GM19324 (cell line): Measurements from ENCODE around the gene RAB31.

Source experiments
- ATAC-seq: cut with Tn5 transposase; IDR thresholded peaks from one replicate; pipeline ENCODE4 v1.9.1; 2021; ENCODE audit warnings: mild to moderate bottlenecking, moderate library complexity; ENCODE audit not compliant: unreplicated experiment, low FRiP score

The RAB31 gene

GRCh38 chr18:9690418-9691188, 17.5 kb upstream of the RAB31 start:
- ATAC-seq = no peak

- ATAC-seq = no peak
Observed at GRCh38 chr18:9691235-9691634, 16.9 kb upstream of the RAB31 start.

- no peak for ATAC-seq
Observed at GRCh38 chr18:9694174-9694573, 13.9 kb upstream of the RAB31 start.

- ATAC-seq = no peak
Observed at GRCh38 chr18:9694952-9695495, 13.1 kb upstream of the RAB31 start.

GRCh38 chr18:9695605-9696004, 12.5 kb upstream of the RAB31 start:
- ATAC-seq = no peak

GRCh38 chr18:9696112-9696511, 12.0 kb upstream of the RAB31 start:
- no peak for ATAC-seq

GRCh38 chr18:9696701-9697100, 11.4 kb upstream of the RAB31 start:
- no peak for ATAC-seq

GRCh38 chr18:9697121-9697520, 11.0 kb upstream of the RAB31 start:
- ATAC-seq = no peak

- no peak for ATAC-seq
Observed at GRCh38 chr18:9698497-9698896, 9.6 kb upstream of the RAB31 start.

- ATAC-seq = no peak
Observed at GRCh38 chr18:9700261-9700796, 7.8 kb upstream of the RAB31 start.

- ATAC-seq = no peak
Observed at GRCh38 chr18:9701609-9702349, 6.3 kb upstream of the RAB31 start.

- no peak for ATAC-seq
Observed at GRCh38 chr18:9704233-9705118, 3.6 kb upstream of the RAB31 start.

- ATAC-seq = no peak
Observed at GRCh38 chr18:9705183-9705829, 2.8 kb upstream of the RAB31 start.

GRCh38 chr18:9706081-9706935, 1.8 kb upstream of the RAB31 start:
- no peak for ATAC-seq

- no peak for ATAC-seq
Observed at GRCh38 chr18:9707381-9708056, 582 bp upstream of the RAB31 start.

GRCh38 chr18:9708434-9709303, 568 bp downstream of the RAB31 start:
- peak; percentile 10 for ATAC-seq

GRCh38 chr18:9709304-9709877, 1.3 kb downstream of the RAB31 start:
- ATAC-seq = no peak
